Progenitor cell of endocrine pancreas (in vitro differentiated cells): ENCODE data around the gene CTXN2. TPM values are rescaled to one million over a fixed set of nuclear protein-coding genes. Genes with fewer than 3 reads are reported as not detected.

Experiments
- DNase-seq: peaks from one replicate; pipeline ENCODE4 v3.0.0; 2021; ENCODE audit warnings: low spot score; ENCODE audit not compliant: unreplicated experiment
- H3K27ac Mint-ChIP-seq: 2 replicates; pipeline ENCODE4 v1.8.0; 2021; ENCODE audit warnings: mild to moderate bottlenecking, moderate library complexity, mixed read lengths
- H3K27me3 Mint-ChIP-seq: 2 replicates; pipeline ENCODE4 v1.8.0; 2021; ENCODE audit warnings: mixed read lengths
- H3K36me3 Mint-ChIP-seq: 2 replicates; pipeline ENCODE4 v1.8.0; 2022; ENCODE audit warnings: mixed read lengths; ENCODE audit not compliant: insufficient read depth
- H3K4me1 Mint-ChIP-seq: 2 replicates; pipeline ENCODE4 v1.8.0; 2021; ENCODE audit warnings: low read depth, mixed read lengths
- H3K4me3 Mint-ChIP-seq: 2 replicates; pipeline ENCODE4 v1.8.0; 2021; ENCODE audit warnings: low read depth, mild to moderate bottlenecking, moderate library complexity, mixed read lengths
- H3K9me3 Mint-ChIP-seq: 2 replicates; pipeline ENCODE4 v1.8.0; 2021; ENCODE audit warnings: low read depth, mixed read lengths
- CTCF ChIP-seq: fragments of 200-600 bp; sonication (generic); IDR thresholded peaks from one replicate; pipeline ENCODE4 v1.5.0; 2021; ENCODE audit warnings: antibody characterized with exemption, mild to moderate bottlenecking; ENCODE audit not compliant: unreplicated experiment
- total RNA-seq: library from RNA; stranded (reverse); gene quantifications from 2 replicates; pipeline ENCODE4 v1.2.1, GENCODE V29; 2021

Gene CTXN2
- total RNA-seq, 1 donor from 2014 or later, result 0.38 TPM

- DNase-seq, result no peak
- Mint-ChIP-seq H3K27ac (no peak overlapping the region), H3K9me3 (no peaks in the 10 kb centered on the region), H3K4me3 (no peak overlapping the region), H3K36me3 (no peaks in the 10 kb centered on the region), H3K27me3 (peaks cover 5% of the 10 kb centered on the region), H3K4me1 (no peaks in the 10 kb centered on the region)
- TF ChIP-seq CTCF, result no peak
These were observed 8.7 kb upstream of the CTXN2 start for GRCh38 chr15:48182749-48183148.

- TF ChIP-seq CTCF, result no peak
- Mint-ChIP-seq H3K4me1 (no peaks in the 10 kb centered on the region), H3K27me3 (peaks cover 8% of the 10 kb centered on the region), H3K4me3 (no peak overlapping the region), H3K9me3 (no peaks in the 10 kb centered on the region), H3K27ac (no peak overlapping the region), H3K36me3 (no peaks in the 10 kb centered on the region)
- no peak for DNase-seq
These were observed 5.9 kb upstream of the CTXN2 start for GRCh38 chr15:48185529-48185928.

DNA sequence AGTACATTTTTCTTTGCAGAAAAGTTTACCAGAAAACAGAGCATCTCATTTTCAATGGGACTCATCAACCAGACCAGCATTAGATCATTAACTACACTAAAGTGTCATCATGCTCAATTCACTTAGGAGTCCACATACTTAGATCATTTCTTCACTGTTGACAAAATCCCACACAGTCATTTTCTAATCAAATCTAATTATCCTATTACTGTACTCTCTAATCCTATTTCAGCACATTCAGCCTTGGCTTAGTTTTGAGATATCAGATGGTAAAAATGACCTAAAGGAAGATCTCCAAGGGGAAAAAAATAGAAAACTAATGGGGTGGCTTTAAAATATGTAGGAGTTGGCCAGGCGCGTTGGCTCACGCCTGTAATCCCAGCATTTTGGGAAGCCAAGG, 5.2 kb upstream of the CTXN2 start:
- H3K36me3 Mint-ChIP-seq, result no peaks in the 10 kb centered on the region
- H3K4me1 Mint-ChIP-seq, result peaks cover 5% of the 10 kb centered on the region
- no peak for TF ChIP-seq CTCF
- no peaks in the 10 kb centered on the region for H3K9me3 Mint-ChIP-seq
- H3K4me3 Mint-ChIP-seq, result no peak overlapping the region
- no peak for DNase-seq
- H3K27ac Mint-ChIP-seq, result no peak overlapping the region
- peaks cover 8% of the 10 kb centered on the region for H3K27me3 Mint-ChIP-seq

DNA sequence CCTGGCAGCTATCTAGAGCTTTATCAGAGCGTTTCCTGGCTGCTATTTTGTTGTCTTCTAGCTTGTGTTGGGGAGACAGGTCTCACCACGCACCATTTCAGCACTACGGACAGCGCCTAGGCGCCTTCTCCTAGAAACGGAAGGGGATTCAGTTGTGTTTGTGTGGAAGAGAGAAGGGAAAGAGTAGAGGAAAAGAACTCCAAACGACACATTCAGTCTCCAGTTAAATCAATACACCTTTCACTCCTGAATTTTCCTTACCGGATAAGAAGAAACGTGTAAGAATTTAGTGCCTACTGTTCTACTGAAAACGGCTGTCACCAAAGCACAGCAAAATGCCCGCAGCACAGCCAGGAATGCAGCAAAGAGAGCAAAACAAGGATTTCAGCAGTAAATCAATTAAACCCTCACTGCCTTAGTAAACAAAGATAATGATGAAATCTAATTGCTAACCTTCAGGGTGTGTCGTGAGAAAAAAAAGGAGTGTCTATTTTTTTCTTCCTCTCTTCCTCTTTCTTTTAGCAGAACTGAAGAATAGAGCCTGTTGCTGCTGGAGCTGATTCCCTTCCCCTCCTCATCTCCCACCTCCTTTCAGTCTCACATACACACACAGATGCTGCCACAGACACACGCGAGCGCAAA, 412 bp upstream of the CTXN2 start:
- Mint-ChIP-seq H3K27ac (peak overlapping the region; percentile 30), H3K4me3 (peak overlapping the region; percentile 0), H3K9me3 (no peaks in the 10 kb centered on the region), H3K36me3 (no peaks in the 10 kb centered on the region), H3K27me3 (peaks cover 9% of the 10 kb centered on the region), H3K4me1 (peaks cover 7% of the 10 kb centered on the region)
- DNase-seq, result peak; percentile 87
- no peak for TF ChIP-seq CTCF

DNA sequence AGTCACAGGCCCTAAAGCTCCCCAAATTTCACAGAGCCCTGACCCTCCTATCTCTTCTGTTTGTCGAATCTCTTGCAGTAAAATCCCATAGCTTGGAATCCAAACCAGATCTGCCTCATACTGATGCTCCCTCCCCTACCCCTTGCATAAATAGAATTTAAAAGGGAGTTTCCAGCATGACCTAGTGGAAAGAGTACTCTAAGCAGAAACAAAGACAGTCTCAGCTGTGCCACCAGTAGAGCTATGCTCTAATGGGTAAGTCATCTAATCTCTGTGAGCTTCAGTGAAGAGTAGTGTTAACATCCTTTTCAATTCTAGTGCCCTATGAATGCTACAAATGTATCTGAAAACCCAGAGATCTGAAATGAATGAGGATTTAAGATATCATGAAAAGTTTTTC, 10.6 kb downstream of the CTXN2 start:
- no peak for DNase-seq
- Mint-ChIP-seq H3K27ac (no peak overlapping the region), H3K9me3 (no peaks in the 10 kb centered on the region), H3K4me1 (peaks cover 2% of the 10 kb centered on the region), H3K36me3 (no peaks in the 10 kb centered on the region), H3K4me3 (no peak overlapping the region), H3K27me3 (peaks cover 3% of the 10 kb centered on the region)
- TF ChIP-seq CTCF, result no peak
